ENCODE data around the gene SHB.

The SHB gene

DNA sequence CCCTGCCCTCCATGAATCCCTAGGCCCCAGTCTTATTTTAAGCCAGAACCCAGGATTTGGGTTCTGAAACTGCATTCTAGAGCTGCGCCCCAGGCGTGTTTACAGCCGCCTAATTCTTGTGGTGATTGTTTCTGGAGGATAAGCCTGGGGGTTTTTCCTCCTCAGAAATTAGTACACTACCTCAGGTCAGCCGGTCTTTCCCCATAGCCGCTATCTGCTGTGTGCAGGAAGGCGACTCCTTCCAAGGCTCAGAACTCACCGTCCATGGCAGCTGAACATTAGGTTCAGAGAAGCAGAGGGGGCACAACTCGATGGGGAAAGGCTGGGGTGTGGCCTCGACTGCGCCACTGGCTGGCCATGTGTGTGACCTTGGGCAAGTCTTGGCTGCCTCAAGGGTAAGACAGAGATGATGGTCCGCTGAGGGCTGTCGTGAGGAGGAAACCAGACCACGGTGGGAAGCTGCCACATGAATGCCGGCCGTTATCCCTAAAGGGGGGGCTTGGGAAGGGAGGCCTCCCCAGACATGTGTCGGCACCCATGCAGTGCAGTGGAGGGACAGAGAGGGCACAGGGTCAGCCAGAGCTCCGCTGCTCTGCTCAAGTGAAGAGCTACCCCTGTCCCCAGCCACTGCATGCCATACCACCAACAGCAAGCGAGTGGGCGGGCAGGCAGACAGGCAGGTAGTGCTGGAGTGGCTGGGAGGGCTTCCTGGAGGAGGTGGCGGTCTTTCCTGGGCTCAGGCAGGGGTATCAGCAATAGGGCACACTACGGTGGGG lies 28.9 kb downstream of the SHB start:
- Histone ChIP-seq H3K4me2 (ENCODE audit: low read length) (no peak overlapping the region), H3K27me3 (ENCODE audit: low read depth, low read length) (no peaks in the 10 kb centered on the region), H4K20me1 (ENCODE audit: insufficient read depth, low read length) (no peaks in the 10 kb centered on the region), H3K4me3 (ENCODE audit: low read length) (no peak overlapping the region), H2AFZ (ENCODE audit: low read depth, low read length) (no peak overlapping the region), H3K79me2 (ENCODE audit: low read length) (no peaks in the 10 kb centered on the region), H3K27ac (ENCODE audit: low read length) (no peak overlapping the region), H3K9me3 (ENCODE audit: insufficient read depth, low read length) (no peaks in the 10 kb centered on the region), H3K36me3 (replicated peaks; ENCODE audit: low read depth, low read length) (no peaks in the 10 kb centered on the region), H3K9ac (ENCODE audit: low read length) (no peak overlapping the region), H3K4me1 (ENCODE audit: low read length) (peaks cover 22% of the 10 kb centered on the region)
- no peak for TF ChIP-seq EZH2phosphoT487 (IDR thresholded peaks at IDR 0.05; ENCODE audit: low read depth)
- no peak for TF ChIP-seq CTCF (IDR thresholded peaks at IDR 0.05; ENCODE audit: low read depth, low read length)

DNA sequence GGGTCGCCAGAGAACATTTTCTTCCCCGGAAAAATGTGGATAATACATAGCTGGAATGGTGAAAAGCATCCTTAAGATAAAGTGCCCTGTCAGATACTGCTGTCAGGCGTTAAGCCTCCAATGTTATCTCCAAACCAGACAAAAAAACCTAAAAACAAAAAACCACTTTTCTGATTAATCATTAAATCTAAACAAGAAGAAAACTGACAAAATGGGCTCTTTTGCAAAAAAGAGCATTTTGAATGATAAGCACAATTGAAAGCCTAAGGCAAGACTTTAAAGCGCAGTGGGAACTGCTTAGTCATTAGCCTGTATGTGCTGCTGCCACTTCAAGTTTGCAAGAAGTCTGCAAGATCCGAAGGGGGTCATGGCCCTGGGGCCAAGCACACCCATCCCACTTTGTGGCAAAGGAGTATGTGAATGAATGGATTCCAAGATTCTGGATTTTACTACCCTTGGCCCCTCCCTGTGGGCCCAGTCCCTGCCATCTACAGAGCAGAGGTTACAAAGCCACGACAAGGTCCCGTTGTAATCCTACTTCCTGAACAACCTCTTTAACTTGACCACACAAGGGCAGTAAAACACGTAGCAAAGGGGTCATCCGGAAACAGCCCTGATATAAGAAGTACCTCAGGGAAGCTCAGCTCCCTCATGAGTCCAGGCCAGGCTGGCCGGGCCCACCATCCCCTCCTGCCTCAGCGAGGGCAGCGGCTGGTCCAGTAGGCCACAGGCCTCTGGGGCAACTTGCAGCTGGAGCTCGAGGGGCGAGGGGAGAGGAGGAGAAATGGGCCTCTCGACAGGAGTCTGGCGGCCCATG lies 29.7 kb downstream of the SHB start:
- Histone ChIP-seq H3K27ac (ENCODE audit: low read length) (no peak overlapping the region), H3K9ac (ENCODE audit: low read length) (no peak overlapping the region), H3K4me2 (ENCODE audit: low read length) (no peak overlapping the region), H3K27me3 (ENCODE audit: low read depth, low read length) (no peaks in the 10 kb centered on the region), H3K36me3 (replicated peaks; ENCODE audit: low read depth, low read length) (no peaks in the 10 kb centered on the region), H3K9me3 (ENCODE audit: insufficient read depth, low read length) (no peaks in the 10 kb centered on the region), H4K20me1 (ENCODE audit: insufficient read depth, low read length) (no peaks in the 10 kb centered on the region), H3K79me2 (ENCODE audit: low read length) (no peaks in the 10 kb centered on the region), H2AFZ (ENCODE audit: low read depth, low read length) (no peak overlapping the region), H3K4me1 (ENCODE audit: low read length) (peaks cover 22% of the 10 kb centered on the region), H3K4me3 (ENCODE audit: low read length) (no peak overlapping the region)
- TF ChIP-seq CTCF (IDR thresholded peaks at IDR 0.05; ENCODE audit: low read depth, low read length) (no peak), EZH2phosphoT487 (IDR thresholded peaks at IDR 0.05; ENCODE audit: low read depth) (no peak)

- H3K27ac ChIP-seq (ENCODE audit: low read length), result no peak overlapping the region
- H3K27me3 ChIP-seq (ENCODE audit: low read depth, low read length), result no peaks in the 10 kb centered on the region
- no peak overlapping the region for H3K4me3 ChIP-seq (ENCODE audit: low read length)
- H3K9ac ChIP-seq (ENCODE audit: low read length), result no peak overlapping the region
- peaks cover 22% of the 10 kb centered on the region for H3K4me1 ChIP-seq (ENCODE audit: low read length)
- peak overlapping the region; percentile 35 for H3K4me2 ChIP-seq (ENCODE audit: low read length)
- no peak overlapping the region; the same call in 1 of the 2 replicates for H2AFZ ChIP-seq (ENCODE audit: low read depth, low read length)
- H4K20me1 ChIP-seq (ENCODE audit: insufficient read depth, low read length), result no peaks in the 10 kb centered on the region
- no peaks in the 10 kb centered on the region for H3K79me2 ChIP-seq (ENCODE audit: low read length)
- H3K9me3 ChIP-seq (ENCODE audit: insufficient read depth, low read length), result no peaks in the 10 kb centered on the region
- TF ChIP-seq EZH2phosphoT487 (IDR thresholded peaks at IDR 0.05; ENCODE audit: low read depth), result no peak
- TF ChIP-seq CTCF (IDR thresholded peaks at IDR 0.05; ENCODE audit: low read depth, low read length), result no peak
- H3K36me3 ChIP-seq (replicated peaks; ENCODE audit: low read depth, low read length), result no peaks in the 10 kb centered on the region
Measured at GRCh38 chr9:38038307-38039089, 30.5 kb downstream of the SHB start.

- Histone ChIP-seq H3K79me2 (ENCODE audit: low read length) (no peaks in the 10 kb centered on the region), H4K20me1 (ENCODE audit: insufficient read depth, low read length) (no peaks in the 10 kb centered on the region), H3K27me3 (ENCODE audit: low read depth, low read length) (no peaks in the 10 kb centered on the region), H3K9ac (ENCODE audit: low read length) (no peak overlapping the region), H3K36me3 (replicated peaks; ENCODE audit: low read depth, low read length) (no peaks in the 10 kb centered on the region), H2AFZ (ENCODE audit: low read depth, low read length) (no peak overlapping the region; the same call in 1 of the 2 replicates), H3K9me3 (ENCODE audit: insufficient read depth, low read length) (no peaks in the 10 kb centered on the region), H3K27ac (ENCODE audit: low read length) (no peak overlapping the region), H3K4me3 (ENCODE audit: low read length) (no peak overlapping the region), H3K4me2 (ENCODE audit: low read length) (peak overlapping the region; percentile 35), H3K4me1 (ENCODE audit: low read length) (peaks cover 22% of the 10 kb centered on the region)
- no peak for TF ChIP-seq EZH2phosphoT487 (IDR thresholded peaks at IDR 0.05; ENCODE audit: low read depth)
- no peak for TF ChIP-seq CTCF (IDR thresholded peaks at IDR 0.05; ENCODE audit: low read depth, low read length)
Measured at GRCh38 chr9:38037981-38038306, 31.1 kb downstream of the SHB start.
